ENCODE measurements around the gene GRM5.
"Not testable (repeated sequence)": the region's sequence is repeated elsewhere in the genome, so short reads cannot be mapped to it uniquely, and the experiment has no call there.

DNA sequence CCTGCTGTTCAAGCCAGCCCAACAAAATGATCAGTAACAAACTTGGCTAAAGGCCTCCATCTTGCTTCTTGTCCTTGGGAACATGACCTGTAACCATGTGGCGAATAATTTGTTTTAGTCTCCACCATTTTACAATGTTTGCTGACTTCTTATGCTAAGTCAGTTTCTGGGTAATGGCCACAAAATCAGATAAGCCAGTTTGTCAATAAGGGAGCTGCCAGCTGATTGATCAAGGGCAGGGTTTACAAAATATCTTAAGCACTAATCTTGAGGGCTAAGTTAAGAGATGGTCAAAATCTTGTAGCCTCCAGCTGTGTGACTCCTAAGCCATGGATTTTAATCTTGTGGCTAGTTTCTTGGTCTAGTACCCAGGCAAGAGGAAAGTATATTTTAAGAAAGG is 176.9 kb downstream of the GRM5 start:
- TF ChIP-seq, protein P1, sequence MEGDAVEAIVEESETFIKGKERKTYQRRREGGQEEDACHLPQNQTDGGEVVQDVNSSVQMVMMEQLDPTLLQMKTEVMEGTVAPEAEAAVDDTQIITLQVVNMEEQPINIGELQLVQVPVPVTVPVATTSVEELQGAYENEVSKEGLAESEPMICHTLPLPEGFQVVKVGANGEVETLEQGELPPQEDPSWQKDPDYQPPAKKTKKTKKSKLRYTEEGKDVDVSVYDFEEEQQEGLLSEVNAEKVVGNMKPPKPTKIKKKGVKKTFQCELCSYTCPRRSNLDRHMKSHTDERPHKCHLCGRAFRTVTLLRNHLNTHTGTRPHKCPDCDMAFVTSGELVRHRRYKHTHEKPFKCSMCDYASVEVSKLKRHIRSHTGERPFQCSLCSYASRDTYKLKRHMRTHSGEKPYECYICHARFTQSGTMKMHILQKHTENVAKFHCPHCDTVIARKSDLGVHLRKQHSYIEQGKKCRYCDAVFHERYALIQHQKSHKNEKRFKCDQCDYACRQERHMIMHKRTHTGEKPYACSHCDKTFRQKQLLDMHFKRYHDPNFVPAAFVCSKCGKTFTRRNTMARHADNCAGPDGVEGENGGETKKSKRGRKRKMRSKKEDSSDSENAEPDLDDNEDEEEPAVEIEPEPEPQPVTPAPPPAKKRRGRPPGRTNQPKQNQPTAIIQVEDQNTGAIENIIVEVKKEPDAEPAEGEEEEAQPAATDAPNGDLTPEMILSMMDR (IDR thresholded peaks at IDR 0.05) = not testable (repeated sequence)
- TF ChIP-seq POLR2A (IDR thresholded peaks at IDR 0.05); POLR2AphosphoS5 (IDR thresholded peaks at IDR 0.05; ENCODE audit: insufficient read depth in 1 of 2, low read depth in 1 of 2): not testable (repeated sequence)

Measured in vagina (tissue), 2 donors.